Ascending aorta (tissue), 2 donors: ENCODE measurements around the gene ZGRF1. TPM values are rescaled to one million over a fixed set of nuclear protein-coding genes. Genes with fewer than 3 reads are reported as not detected.
"Not testable (repeated sequence)": the region's sequence is repeated elsewhere in the genome, so short reads cannot be mapped to it uniquely, and the experiment has no call there.

Source experiments
- DNase-seq, 2 donors: peaks; one replicate each; pipeline ENCODE4 v3.0.0-alpha.2; 2019; ENCODE audit warnings: low spot score in 2 of 2
- H3K27ac ChIP-seq, 2 donors: fragments of 200-600 bp; sonication (generic); one replicate each; pipeline ENCODE4 v1.5.1; 2016 to 2017; ENCODE audit warnings: mild to moderate bottlenecking in 1 of 2
- H3K27me3 ChIP-seq: fragments of 200-600 bp; sonication (generic); one replicate; pipeline ENCODE4 v1.5.1; 2017
- H3K36me3 ChIP-seq, 2 donors: fragments of 200-600 bp; sonication (generic); one replicate each; pipeline ENCODE4 v1.5.1; 2016
- H3K4me1 ChIP-seq, 2 donors: fragments of 200-600 bp; sonication (generic); one replicate each; pipeline ENCODE4 v1.5.1; 2016 to 2017; ENCODE audit warnings: mild to moderate bottlenecking in 1 of 2
- H3K4me3 ChIP-seq, 2 donors: fragments of 200-600 bp; sonication (generic); one replicate each; pipeline ENCODE4 v1.5.1; 2016 to 2017; ENCODE audit warnings: mild to moderate bottlenecking in 1 of 2
- H3K9me3 ChIP-seq, 2 donors: fragments of 200-600 bp; sonication (generic); one replicate each; pipeline ENCODE4 v1.5.1; 2016
- CTCF ChIP-seq, 3 experiments: fragments of 200-600 bp in 2 of 3; fragments of 450-650 bp in 1 of 3; sonication (generic) in 2 of 3; IDR thresholded peaks; one replicate each; pipeline ENCODE4 v1.5.1; 2016 to 2019; ENCODE audit warnings: antibody characterized with exemption in 3 of 3, mild to moderate bottlenecking in 1 of 3, moderate library complexity in 1 of 3
- intact Hi-C: fragments of 100-400 bp; cut with DNase I; formaldehyde crosslinking; loops from one replicate; pipeline ENCODE4 v1.15.1; 2023
- total RNA-seq: library from RNA; depleted of rRNA; stranded (reverse); fragments of >200 nt; gene quantifications from one replicate; pipeline ENCODE4 v1.1.0, GENCODE V29; 2016

Gene ZGRF1
- total RNA-seq, 1 donor from 2014 or later = 0.11 TPM

- Histone ChIP-seq H3K4me1 (no peaks in the 10 kb centered on the region), H3K4me3 (no peak overlapping the region), H3K27me3 (no peaks in the 10 kb centered on the region), H3K27ac (no peak overlapping the region), H3K36me3 (no peaks in the 10 kb centered on the region), H3K9me3 (no peaks in the 10 kb centered on the region)
- no peak for DNase-seq
- intact Hi-C loops = no loop called here
- no peak for TF ChIP-seq CTCF (IDR thresholded peaks at IDR 0.05)
Measured at GRCh38 chr4:112559053-112559452, 77.7 kb downstream of the ZGRF1 start.

- Histone ChIP-seq H3K27me3 (no peaks in the 10 kb centered on the region), H3K4me1 (no peaks in the 10 kb centered on the region), H3K36me3 (no peaks in the 10 kb centered on the region), H3K27ac (no peak overlapping the region), H3K4me3 (no peak overlapping the region), H3K9me3 (no peaks in the 10 kb centered on the region)
- intact Hi-C loops = no loop called here
- TF ChIP-seq CTCF (IDR thresholded peaks at IDR 0.05) = no peak
- DNase-seq = no peak
Measured at GRCh38 chr4:112557676-112558411, 78.9 kb downstream of the ZGRF1 start.

- H3K4me1 ChIP-seq, H3K27me3 ChIP-seq, DNase-seq, H3K27ac ChIP-seq, H3K4me3 ChIP-seq, H3K9me3 ChIP-seq, H3K36me3 ChIP-seq, intact Hi-C loops: not testable (repeated sequence)
Measured at GRCh38 chr4:112554271-112554670, 82.4 kb downstream of the ZGRF1 start.

GRCh38 chr4:112552668-112553067, 84.0 kb downstream of the ZGRF1 start:
- intact Hi-C loops = no loop called here
- H3K27ac ChIP-seq = no peak overlapping the region
- H3K9me3 ChIP-seq = no peaks in the 10 kb centered on the region
- no peaks in the 10 kb centered on the region for H3K36me3 ChIP-seq
- H3K27me3 ChIP-seq = no peaks in the 10 kb centered on the region
- TF ChIP-seq CTCF (IDR thresholded peaks at IDR 0.05) = no peak
- H3K4me3 ChIP-seq = no peak overlapping the region
- H3K4me1 ChIP-seq = no peaks in the 10 kb centered on the region
- DNase-seq = no peak

GRCh38 chr4:112550728-112551127, 86.0 kb downstream of the ZGRF1 start:
- Histone ChIP-seq H3K36me3 (no peaks in the 10 kb centered on the region), H3K4me1 (no peaks in the 10 kb centered on the region), H3K27ac (no peak overlapping the region), H3K9me3 (no peaks in the 10 kb centered on the region), H3K4me3 (no peak overlapping the region), H3K27me3 (no peaks in the 10 kb centered on the region)
- TF ChIP-seq CTCF (IDR thresholded peaks at IDR 0.05) = no peak
- DNase-seq = no peak
- intact Hi-C loops = no loop called here

- Histone ChIP-seq H3K9me3 (no peaks in the 10 kb centered on the region), H3K4me1 (no peaks in the 10 kb centered on the region), H3K4me3 (no peak overlapping the region), H3K27ac (no peak overlapping the region), H3K27me3 (no peaks in the 10 kb centered on the region), H3K36me3 (no peaks in the 10 kb centered on the region)
- no peak for TF ChIP-seq CTCF (IDR thresholded peaks at IDR 0.05)
- intact Hi-C loops = no loop called here
- no peak for DNase-seq
Measured at GRCh38 chr4:112546476-112546875, 90.2 kb downstream of the ZGRF1 start.
